ENCODE measurements around the gene CACNA1C.

Gene CACNA1C

DNA sequence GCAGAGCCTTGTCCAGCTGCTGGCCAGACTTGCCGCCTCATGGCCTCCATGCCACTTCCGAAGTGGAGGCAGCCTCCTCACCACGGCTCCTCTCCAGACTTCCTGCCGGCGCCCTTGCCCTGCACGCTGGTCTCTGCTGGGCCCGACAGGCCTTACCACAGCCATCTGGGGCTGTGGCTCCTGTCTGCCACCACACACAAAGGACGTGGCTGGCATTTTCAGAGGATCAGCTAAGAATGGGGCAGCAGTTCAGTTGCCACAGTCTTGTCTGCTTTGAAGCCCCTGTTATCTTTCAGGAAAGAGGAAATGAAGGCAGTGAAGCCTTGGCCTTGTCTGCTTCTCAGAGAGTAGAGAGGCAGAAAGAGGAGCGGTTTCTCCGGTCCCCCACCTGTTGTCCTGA, 564.0 kb downstream of the CACNA1C start:
- DNase-seq: no peak

DNA sequence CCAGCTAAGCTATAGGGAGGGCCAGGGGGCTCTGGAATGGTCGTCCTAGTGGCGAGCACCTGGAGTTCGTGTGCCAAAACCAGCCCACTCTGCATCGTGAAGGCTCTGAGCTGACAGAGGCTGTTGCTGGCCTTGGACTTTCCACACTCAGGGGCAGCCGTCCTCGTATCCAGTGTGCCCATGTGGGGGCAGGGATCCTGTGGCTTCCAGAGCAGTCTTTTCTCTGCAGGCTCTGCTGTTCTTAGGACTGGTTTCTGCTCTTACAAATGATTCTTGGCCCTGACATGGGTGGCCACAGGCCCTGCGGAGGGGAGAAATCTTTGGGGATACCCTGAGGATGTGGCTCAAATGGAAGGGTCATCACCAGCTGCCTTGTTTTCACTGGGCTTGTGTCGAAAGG, 564.6 kb downstream of the CACNA1C start:
- no peak for DNase-seq

DNA sequence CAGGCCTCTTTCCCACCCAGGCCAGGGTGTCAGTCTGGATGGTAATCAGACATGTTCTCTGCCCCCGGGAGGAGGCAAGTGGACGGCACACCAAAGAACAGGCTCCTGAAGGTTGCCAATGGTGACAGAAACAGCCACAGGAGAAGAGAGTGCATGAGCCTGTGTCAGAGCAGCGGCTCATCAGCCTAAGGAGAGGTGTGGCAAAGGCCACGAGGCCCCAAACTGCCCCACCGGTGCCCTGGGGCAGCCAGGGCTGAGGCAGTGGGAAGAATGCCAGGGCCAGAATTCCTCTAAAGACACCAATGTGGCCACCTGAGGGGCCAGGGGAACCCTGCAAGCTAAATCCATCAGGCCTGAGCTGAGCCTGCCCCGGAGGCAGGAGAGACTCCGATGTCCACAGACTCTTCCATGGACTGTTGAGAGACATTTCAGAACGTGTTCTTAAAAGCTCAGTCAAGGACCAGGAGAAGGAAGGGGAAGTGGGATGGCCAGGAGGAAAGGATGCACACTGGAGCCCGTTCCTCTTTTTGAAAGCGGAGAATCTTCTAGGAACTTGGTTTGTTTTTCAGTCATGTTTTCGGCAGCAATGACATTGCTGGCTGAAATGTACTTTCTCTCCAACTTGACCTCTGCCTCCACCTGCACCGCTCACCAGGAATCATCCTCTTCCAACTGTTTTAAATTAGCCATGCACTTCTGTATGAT, 565.7 kb downstream of the CACNA1C start:
- DNase-seq: no peak

DNA sequence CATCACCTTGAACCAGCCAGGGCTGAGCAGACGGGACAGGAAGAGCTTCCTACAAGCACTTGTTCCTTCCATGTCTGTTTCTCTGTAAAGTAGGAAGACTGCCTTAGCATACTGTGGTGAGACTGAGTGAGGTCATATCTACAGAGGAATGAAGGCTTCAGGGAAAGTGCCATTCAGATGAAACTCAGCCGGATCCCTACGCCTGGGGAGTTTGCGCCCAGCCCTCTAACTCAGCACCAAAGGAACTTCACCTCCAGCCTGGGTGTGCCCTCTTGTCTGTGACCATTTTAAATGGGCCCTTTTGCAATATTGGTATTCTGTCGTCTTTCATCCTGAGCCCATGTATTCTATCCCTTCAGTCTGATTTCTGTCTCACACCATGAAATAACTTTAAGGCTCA, 566.3 kb downstream of the CACNA1C start:
- no peak for DNase-seq

DNA sequence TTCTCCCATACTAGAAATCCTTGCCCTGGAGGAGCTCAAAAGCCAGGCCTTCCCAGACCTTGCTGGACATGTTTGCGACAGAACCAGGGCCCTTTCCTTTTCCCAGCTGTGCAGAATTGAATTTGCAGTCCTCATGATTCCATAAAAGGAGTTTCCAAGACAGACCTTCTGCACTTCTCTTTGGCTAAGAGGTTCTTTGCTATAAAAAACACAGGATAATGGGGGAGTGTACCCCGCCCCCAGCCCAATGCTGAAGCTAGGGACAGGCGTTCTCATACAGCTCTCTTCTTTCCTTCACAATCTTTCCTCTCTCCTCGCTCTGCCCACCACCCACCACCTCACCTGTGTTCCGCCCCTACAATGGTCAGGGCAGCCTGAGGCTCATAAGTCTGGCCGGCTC, 569.7 kb downstream of the CACNA1C start:
- DNase-seq: no peak

DNA sequence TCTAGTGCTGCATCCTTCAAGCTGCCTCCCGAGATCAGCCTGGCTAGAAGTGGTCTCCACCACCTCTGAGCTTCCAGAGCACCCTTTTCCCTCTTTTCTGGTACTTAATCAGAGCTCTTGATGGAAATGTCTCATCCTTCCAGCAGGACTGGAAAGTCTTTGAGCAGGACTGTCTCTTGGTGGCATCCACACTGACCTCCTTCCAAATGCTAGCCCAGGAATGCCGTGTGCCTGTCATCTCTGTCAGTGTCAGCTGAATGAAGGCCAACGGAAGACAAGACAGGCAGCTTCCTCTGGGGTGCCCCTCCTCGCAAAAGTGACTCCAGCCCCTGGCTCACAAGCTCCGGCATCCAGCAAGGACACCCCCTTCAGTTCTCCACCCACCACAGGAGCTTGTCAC, 570.7 kb downstream of the CACNA1C start:
- DNase-seq: no peak

DNA sequence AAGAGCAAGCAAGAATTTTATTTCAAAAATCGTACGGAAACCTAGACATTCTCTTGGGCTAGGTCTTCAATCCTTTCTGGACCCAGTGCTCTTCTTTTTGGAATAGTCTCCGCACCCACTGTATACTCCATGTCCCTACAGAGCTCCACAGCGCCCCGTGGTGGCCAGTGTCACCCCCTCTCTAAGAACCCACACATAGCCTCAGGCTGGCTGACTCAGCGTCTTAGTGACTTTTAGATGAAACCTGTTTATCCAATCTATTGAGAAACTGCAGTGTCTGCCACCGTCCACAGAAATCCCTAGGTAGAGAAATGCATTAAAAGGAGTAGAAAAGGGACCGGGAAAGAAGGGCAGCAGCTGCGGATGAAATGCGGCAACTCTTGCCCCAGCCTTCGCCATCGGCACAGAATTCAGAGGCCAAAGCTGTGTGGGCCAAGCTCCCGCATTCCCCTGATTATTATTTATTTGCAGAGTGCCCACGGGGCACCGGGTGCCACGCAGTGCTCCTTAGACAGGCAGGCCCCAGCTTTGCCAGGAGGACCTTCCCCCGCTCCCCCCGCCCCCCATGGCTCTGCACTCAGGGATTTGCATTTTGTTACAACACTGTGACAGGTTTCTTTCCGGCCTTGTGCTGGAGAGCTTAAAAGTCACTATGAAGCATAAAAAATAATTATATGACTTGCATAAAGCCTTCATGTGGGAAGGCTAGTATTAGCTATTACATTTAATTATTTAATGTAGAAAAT, 571.9 kb downstream of the CACNA1C start:
- no peak for DNase-seq

DNA sequence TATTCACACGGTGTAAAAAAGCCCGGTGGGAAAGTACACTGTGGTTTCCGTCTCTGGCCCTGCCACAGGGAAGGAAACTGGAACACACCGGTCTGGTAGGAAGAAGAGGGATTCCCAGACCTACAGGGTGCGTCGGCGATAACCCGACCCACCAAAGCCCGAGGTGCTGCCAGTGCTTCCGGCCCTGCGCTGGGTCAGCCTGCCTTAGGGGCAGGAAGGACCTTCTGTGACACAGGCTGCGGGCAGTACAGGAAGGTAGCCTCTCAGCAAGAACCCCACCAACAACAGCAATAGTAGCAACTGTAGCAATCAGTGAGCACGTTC, 572.5 kb downstream of the CACNA1C start:
- DNase-seq: no peak

DNA sequence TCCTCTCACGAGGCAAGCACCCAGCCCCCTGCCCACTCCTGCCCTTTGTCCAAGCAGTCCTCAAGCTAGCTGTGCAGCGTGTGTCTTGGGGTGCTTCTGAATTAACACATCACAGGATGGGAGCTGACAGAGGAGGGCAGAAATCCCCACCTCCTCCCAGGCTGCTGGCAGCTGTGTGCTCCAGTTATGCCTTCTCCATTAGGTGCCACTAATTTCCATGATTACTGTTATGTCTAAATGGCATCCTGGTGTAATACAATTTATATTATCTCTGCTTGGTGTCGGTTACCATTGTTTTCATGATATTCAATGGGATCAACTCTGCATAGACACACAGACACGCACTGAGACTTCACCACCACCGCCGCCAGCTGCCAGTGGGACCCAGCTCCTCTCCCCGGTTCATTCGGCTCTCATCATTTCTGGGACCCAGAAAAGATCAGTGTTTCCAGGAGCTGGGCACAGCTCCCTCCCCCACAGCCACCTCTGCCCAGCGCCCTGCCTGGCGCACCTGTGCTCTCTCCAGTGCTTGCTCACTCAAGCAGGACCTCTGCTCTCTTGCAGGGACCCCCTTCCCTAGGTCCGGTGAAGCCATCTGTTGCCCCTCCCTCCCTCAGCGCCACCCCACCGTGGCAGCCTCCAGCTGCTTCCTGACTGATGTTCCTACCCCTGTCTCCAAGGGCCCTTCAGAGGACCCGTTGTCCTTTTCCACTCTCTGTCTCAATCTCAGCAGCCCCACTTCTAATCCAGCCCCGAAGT, 574.5 kb downstream of the CACNA1C start:
- DNase-seq: peak; percentile 68

DNA sequence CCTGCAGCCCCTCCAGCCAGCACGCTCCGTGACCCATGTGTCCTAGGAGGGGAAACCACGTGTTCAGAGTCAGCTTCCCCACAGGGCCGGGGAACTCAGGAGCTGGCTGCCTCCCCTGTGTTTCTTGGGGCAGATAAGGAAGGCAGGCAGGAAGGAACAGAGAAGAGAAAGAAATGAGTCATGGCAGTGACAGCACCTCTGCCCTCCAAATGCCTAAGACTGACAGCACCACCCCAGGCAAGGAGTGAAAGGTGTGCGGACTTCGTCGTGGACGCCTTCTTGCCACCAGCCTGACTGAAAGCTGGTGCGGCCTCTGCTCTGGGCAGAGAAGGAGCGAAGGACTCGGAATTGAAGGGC, 575.0 kb downstream of the CACNA1C start:
- DNase-seq: no peak

DNA sequence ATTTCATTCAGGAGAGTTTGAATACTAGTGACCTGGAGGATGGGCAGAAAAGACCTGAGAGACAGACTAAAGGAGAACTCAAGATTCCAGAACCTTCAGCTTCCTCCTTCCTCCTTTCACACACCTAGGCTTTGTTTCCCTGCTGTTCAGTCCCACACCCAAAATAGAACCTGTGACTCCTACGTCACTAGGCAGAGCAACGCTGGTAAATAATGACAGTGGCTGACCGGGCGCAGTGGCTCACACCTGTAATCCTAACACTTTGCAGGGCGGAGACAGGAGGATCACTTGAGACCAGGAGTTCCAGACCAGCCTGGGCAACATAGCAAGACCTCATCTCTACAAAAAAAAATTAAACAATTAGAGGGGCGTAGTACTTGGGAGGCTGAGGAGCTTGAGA, 575.6 kb downstream of the CACNA1C start:
- DNase-seq: no peak

DNA sequence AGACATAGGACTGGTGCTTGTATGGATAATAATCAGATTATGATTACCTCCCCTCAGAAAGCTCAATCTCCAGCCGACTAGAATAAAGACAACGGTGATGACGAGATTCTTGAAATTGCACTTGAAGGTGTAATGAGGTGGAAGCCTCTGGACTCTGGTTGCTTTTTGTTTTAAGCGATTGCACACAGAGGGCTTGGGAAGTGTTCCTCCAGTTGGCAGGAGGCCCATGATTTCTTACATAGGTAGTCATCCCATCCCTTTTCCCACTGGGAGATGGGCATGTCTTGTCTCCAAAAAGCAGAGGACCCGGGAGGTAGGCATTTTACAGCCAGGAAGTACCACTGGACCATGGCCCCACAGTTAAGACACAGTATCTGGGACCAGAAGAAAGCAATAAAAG, 576.3 kb downstream of the CACNA1C start:
- peak; percentile 63 for DNase-seq

DNA sequence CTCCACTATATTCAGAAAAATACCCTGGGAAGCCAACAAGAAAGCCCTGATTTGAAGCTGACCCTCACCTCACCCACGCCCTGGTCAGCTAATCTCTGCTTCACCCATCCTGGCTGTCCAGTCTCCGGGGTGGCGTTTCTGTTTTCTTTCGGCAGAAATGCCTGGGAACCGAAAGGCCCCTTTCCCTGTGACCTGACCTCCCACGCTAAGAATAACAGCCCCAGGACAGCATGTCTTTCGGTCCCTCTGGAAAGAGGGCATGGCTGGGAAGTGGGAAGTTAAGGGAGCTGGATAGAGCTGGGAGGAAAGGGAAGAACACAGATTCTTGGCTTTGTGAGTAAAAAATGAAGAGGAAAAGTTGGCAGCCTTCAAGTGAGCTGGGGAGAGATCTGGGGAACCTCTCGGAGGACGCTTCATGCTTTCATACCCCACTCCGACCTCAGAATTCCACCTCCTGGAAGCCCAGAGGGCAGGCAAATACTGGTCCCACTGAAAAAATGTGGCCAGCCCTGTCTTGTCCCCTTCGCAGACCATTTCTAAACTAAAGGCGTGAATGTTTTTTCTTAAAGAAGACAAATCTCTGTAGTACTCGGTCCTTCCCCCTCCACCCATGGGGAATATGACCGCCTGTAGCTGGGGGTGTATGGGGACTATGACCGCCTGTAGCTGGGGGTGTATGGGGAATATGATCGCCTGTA, 579.0 kb downstream of the CACNA1C start:
- DNase-seq: no peak

DNA sequence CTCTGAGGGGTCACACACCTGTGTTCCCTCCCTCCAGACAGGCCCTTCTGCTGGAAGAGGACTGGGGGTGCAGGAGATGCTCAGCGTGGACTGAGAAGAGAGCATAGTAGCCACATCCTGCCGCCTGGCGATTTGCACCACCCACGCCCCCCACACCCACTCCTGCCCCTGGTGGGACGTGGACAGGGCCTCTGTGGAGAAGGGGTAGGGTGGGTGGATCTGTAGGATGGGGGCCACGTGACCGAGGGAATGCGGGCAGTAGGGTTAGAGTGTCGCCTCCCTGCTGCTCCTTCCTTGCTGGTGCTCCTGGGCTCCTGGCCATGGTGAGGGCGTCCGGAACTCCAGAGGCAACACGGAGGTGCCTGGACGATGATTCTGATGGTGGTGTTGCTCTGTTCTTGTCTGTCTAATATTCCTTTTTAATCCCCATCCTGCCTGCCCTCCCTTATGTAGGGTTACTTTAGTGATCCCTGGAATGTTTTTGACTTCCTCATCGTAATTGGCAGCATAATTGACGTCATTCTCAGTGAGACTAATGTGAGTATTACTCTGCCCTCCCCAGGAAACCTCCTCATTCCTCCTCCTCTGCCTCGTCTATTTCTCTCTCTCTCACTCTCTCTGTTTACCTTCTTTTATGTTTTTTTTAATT, 580.5 kb downstream of the CACNA1C start:
- DNase-seq: no peak

DNA sequence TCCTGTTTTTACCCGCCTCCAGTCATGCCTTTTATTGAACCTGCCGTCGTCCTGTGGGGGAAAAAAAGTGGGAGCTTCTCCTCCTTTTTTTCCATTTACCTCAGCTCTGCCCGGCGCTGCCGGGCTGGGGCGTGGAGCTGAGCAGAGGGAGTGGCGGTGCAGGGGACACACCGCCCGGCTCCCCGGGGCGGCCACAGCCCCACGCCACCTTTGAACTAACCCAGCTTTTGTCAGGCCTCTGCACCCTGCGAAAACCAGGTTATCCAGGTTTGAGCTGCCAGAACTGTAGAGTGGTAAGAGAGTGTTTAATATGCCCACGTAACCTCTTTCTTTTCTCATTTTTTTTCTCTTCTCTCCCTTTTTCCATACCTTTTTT, 581.0 kb downstream of the CACNA1C start:
- no peak for DNase-seq

DNA sequence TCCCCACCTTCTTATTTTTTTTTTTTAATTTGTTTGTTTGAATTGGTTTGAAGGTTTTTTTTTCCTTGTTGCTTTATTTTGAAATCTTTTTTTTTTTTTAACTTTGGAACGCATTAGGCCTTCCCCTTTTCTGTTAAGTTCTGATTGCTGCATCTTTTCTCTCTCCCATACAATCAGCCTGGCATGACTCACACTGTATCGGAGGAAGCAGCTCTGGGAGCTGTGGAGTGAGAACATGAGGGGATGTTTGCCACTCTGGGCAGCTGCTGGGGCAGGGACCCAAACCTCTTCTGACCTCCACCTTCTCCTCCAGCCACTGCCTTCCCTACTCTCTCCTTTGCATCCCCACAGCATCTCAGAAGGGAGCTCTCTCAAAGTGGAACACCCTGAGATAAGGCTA, 581.7 kb downstream of the CACNA1C start:
- no peak for DNase-seq

DNA sequence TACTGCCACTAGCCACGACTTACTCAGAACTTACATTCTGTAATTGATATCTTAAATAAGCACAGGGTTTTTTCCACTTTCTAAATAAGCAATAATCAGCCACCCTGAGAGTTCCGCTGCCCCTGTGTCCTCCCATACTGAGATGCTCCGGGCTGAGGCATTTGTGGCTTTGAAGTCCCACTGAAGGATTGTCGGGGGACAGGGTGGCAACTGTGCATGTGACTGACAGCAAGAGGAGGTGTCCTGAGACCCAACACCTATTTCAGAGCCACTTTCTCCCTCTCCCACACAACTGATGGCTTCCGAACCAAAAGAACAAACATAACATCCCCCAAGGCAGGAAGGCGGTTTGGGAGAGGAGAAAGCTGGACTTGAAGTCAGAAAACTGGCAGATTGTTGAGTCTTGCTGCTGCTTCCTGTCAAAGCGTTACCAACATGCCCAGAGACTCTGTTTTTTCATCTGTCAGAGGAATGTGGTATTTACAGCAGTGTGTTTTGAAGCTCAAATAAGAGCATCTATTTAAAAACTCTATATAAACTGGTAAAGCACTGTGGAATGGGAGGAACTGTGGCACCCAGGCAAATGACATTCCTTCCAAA, 584.1 kb downstream of the CACNA1C start:
- no peak for DNase-seq

DNA sequence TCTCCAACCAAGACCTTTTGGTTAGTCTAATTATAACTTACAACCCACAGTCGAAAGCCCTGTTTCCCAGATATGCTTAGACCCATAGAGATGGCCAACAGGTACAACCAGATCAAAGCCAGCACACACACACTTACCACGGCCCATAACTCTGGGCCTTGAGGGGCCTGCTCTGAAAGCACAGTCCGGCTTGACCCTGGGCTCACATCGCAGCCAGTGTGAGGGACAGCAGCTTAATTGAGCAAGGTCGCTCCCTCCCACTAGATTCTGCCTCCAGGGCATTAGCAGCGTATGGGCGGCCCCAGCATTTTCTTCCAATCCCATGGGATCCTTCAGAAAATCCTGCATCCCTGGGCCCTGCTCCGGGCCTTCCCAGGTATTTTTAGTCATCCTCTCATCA, 584.6 kb downstream of the CACNA1C start:
- DNase-seq: no peak

DNA sequence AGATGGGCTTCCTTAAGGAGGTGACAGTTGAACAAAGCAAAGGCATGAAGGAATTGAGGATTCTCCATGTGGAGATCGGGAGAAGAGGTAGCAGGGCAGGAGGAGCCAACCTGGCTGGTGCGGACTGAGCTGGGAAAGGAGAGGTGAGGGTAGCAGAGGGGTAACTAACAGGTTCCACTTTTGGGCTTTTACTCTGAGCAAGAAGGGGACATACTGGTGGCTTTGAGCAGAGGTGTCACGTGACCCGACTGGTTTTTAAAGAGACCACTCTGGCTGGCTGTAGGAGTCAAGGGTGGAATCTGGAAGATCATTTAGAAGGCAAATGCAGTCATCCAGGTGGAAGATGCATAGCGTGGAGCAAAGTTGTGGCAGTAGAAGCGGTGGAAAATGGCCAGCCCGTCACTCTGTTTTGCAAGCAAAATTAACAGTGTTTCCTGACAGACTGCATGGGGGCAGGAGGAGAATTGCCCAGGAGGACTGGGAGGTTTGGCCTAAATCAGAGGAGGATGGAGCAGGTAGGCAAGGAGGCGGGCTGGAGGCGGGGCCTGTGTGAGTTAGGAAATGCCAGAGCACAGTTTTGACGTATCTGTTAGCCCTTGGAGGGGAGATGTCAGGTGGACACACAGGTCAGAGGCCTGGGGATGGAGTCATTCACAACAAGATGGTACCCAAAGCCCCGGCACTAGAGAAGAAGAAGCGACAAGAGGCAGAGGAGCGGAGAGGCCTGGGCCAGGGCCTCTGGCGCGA, 585.7 kb downstream of the CACNA1C start:
- no peak for DNase-seq

DNA sequence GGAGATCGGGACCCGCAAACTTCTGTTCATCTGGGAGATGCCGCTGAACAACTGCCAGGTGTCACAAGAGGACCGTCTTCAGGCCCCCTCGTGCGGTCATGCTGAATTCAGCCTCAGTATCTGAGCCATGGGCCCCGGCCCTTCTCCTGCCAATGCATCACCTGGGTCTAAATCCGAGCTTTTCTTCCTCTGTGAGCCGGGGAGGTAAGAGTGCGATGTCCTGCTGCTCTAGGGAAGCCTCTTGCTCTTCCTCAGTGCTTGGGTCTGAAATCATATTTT, 586.2 kb downstream of the CACNA1C start:
- no peak for DNase-seq

DNA sequence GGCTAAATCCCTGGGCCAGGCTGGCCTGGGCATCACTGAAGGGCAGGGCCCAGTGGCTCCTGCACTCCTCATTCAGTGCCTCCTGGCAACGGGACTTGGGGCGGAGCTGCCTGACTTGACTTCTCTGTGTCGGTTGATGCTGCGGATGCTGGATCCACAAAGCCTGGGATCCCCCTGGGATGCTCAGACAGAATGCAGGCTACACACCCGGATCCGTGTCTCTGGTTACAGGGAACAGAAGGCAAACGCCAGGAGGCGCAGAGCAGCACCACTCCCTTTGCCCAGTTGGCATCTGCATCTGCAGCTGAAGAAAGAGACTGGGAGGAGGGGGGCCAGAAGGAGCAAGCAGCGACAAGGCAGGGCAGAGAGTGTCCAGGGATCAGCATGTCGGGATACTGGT, 587.5 kb downstream of the CACNA1C start:
- DNase-seq: peak; percentile 90

DNA sequence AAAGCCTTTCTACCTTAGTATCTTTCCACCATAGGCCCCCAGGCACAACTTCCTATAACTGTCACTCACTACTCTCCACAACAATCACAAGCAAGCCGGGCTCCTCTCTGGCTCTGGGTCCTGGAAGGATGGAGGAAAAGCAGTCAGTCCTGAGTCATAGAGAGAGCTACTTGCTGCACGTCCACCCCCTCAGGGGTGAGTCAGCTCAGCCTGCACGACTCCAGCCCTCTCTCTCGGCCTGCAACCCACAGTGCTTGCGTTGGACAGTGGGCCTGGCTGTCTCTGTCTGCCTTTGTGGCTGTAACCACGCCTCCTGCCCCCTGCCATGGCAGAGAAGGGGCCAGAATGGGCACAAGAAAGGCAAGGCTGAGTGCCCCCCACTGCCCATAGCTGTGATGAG, 587.9 kb downstream of the CACNA1C start:
- DNase-seq: no peak

Data from NCI-H2171 (cell line).